Erythroblast (primary cell): ENCODE data around the gene NEAT1.

Experiments used
- GATA1 ChIP-seq: IDR thresholded peaks from 2 replicates; pipeline ENCODE4 v1.6.1; 2011; ENCODE audit warnings: low read depth, mild to moderate bottlenecking, control low read depth, low read length, moderate library complexity
- POLR2A ChIP-seq: IDR thresholded peaks from 2 replicates; pipeline ENCODE4 v1.6.1; 2011; ENCODE audit warnings: mild to moderate bottlenecking, low read length

GRCh38 chr11:65392899-65393298, 29.7 kb upstream of the NEAT1 start:
- TF ChIP-seq POLR2A (no peak), GATA1 (no peak)
